Stomach (tissue), 4 donors: Measurements from ENCODE around the gene KRTAP10-5.

Experiments used
- POLR2A ChIP-seq, 4 donors: fragments of 450-650 bp; IDR thresholded peaks; one replicate each; pipeline ENCODE4 v1.6.1; 2016; ENCODE audit warnings: antibody characterized with exemption in 4 of 4, control low read depth in 2 of 4, mild to moderate bottlenecking in 1 of 4, moderate library complexity in 1 of 4
- POLR2AphosphoS5 ChIP-seq, 3 donors: sonication (generic); formaldehyde crosslinking; IDR thresholded peaks; one replicate each; pipeline ENCODE4 v1.6.1; 2016; ENCODE audit warnings: antibody characterized with exemption in 3 of 3
- TF ChIP-seq, protein P1 (sequence below), 7 experiments: fragments of 450-650 bp in 4 of 7; fragments of 200-600 bp in 3 of 7; sonication (generic) in 3 of 7; IDR thresholded peaks; one replicate each; pipeline ENCODE4 v1.5.1; 2016 to 2019; ENCODE audit warnings: antibody characterized with exemption in 7 of 7, control low read depth in 2 of 7, mild to moderate bottlenecking in 1 of 7

DNA sequence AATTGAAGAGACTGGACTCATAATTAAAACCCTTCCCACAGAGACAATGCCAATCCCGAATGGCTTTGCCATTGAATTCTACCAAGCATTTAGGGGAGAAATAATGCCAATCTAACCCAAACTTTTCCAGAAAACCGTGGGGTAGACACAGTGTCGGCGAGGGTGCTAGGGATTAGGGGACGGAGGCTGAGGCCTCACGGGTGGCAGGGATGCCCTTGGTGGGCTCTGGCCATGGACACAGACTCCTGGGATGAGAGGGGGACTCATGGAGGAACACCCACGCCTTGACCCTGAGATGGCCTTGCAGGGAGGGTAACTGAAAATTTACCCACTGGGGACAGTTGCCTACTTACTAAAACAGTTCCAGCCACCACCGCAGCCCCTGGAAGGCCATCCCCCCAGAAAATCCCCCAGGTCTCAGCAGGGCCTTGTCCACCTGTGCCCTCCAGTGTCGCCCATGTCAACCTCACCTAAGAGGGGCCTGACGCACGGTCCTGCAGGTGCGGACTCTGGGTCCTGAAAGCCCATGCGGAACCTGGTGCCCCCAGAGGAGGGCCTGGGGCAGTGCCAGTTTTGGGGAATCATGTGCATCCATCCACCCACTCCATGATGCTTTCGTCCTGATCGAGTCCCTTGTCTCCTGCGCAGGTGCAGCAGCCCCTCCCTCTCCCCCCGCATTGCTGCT is 1.9 kb downstream of the KRTAP10-5 start:
- TF ChIP-seq, protein P1, sequence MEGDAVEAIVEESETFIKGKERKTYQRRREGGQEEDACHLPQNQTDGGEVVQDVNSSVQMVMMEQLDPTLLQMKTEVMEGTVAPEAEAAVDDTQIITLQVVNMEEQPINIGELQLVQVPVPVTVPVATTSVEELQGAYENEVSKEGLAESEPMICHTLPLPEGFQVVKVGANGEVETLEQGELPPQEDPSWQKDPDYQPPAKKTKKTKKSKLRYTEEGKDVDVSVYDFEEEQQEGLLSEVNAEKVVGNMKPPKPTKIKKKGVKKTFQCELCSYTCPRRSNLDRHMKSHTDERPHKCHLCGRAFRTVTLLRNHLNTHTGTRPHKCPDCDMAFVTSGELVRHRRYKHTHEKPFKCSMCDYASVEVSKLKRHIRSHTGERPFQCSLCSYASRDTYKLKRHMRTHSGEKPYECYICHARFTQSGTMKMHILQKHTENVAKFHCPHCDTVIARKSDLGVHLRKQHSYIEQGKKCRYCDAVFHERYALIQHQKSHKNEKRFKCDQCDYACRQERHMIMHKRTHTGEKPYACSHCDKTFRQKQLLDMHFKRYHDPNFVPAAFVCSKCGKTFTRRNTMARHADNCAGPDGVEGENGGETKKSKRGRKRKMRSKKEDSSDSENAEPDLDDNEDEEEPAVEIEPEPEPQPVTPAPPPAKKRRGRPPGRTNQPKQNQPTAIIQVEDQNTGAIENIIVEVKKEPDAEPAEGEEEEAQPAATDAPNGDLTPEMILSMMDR (IDR thresholded peaks at IDR 0.05) = no peak
- no peak for TF ChIP-seq POLR2A (IDR thresholded peaks at IDR 0.05)
- no peak for TF ChIP-seq POLR2AphosphoS5 (IDR thresholded peaks at IDR 0.05)
